ENCODE measurements around the gene UVSSA.

The UVSSA gene

GRCh38 chr4:1348746-1349145, 1.7 kb downstream of the UVSSA start:
- DNase-seq (ENCODE audit: low spot score), result no peak

- no peak for DNase-seq (ENCODE audit: low spot score)
Observed at GRCh38 chr4:1349359-1350168, 2.6 kb downstream of the UVSSA start.

GRCh38 chr4:1350169-1350520, 3.1 kb downstream of the UVSSA start:
- DNase-seq (ENCODE audit: low spot score), result no peak

GRCh38 chr4:1351854-1352566, 5.0 kb downstream of the UVSSA start:
- DNase-seq (ENCODE audit: low spot score), result peak; percentile 74

GRCh38 chr4:1352567-1352900, 5.5 kb downstream of the UVSSA start:
- no peak for DNase-seq (ENCODE audit: low spot score)

GRCh38 chr4:1353186-1354055, 6.4 kb downstream of the UVSSA start:
- no peak for DNase-seq (ENCODE audit: low spot score)

- no peak for DNase-seq (ENCODE audit: low spot score)
Observed at GRCh38 chr4:1354136-1354982, 7.4 kb downstream of the UVSSA start.

GRCh38 chr4:1354983-1355275, 7.9 kb downstream of the UVSSA start:
- no peak for DNase-seq (ENCODE audit: low spot score)

- no peak for DNase-seq (ENCODE audit: low spot score)
Observed at GRCh38 chr4:1355378-1355777, 8.4 kb downstream of the UVSSA start.

GRCh38 chr4:1356181-1356998, 9.4 kb downstream of the UVSSA start:
- DNase-seq (ENCODE audit: low spot score), result peak; percentile 58

GRCh38 chr4:1357356-1358248, 10.6 kb downstream of the UVSSA start:
- no peak for DNase-seq (ENCODE audit: low spot score)

GRCh38 chr4:1358421-1359143, 11.6 kb downstream of the UVSSA start:
- DNase-seq (ENCODE audit: low spot score), result no peak

GRCh38 chr4:1359144-1359501, 12.1 kb downstream of the UVSSA start:
- DNase-seq (ENCODE audit: low spot score), result no peak

- no peak for DNase-seq (ENCODE audit: low spot score)
Observed at GRCh38 chr4:1359976-1360375, 13.0 kb downstream of the UVSSA start.

- no peak for DNase-seq (ENCODE audit: low spot score)
Observed at GRCh38 chr4:1360423-1361283, 13.6 kb downstream of the UVSSA start.

- no peak for DNase-seq (ENCODE audit: low spot score)
Observed at GRCh38 chr4:1361431-1361830, 14.4 kb downstream of the UVSSA start.

GRCh38 chr4:1362046-1362445, 15.0 kb downstream of the UVSSA start:
- DNase-seq (ENCODE audit: low spot score), result no peak

- DNase-seq (ENCODE audit: low spot score), result no peak
Observed at GRCh38 chr4:1362521-1362920, 15.5 kb downstream of the UVSSA start.

- DNase-seq (ENCODE audit: low spot score), result no peak
Observed at GRCh38 chr4:1363513-1363912, 16.5 kb downstream of the UVSSA start.
